ENCODE results near the gene LIN37.

- TF ChIP-seq POLR2A (IDR thresholded peaks at IDR 0.05) (no peak), EP300 (IDR thresholded peaks at IDR 0.05) (no peak), CTCF (IDR thresholded peaks at IDR 0.05) (no peak)
These were observed 33.6 kb upstream of the LIN37 start for GRCh38 chr19:35714601-35715354.
